SJSA1 (cell line): ENCODE measurements around the gene ITGA11. TPM values are rescaled to one million over a fixed set of nuclear protein-coding genes. Genes with fewer than 3 reads are reported as not detected.

Experiments
- DNase-seq, 2 experiments: peaks; one replicate each; pipeline ENCODE4 v3.0.0-alpha.2; 2015 to 2020; ENCODE audit warnings: low spot score in 2 of 2, low read depth in 1 of 2
- H3K27ac ChIP-seq: fragments of 250-450 bp; sonication (Bioruptor Pico); 2 replicates; pipeline ENCODE4 v1.5.1; 2020; ENCODE audit warnings: mild to moderate bottlenecking, moderate library complexity
- H3K27me3 ChIP-seq: fragments of 250-450 bp; sonication (Bioruptor Pico); replicated peaks from 2 replicates; pipeline ENCODE4 v1.5.1; 2020; ENCODE audit warnings: mild to moderate bottlenecking, moderate library complexity
- H3K36me3 ChIP-seq: fragments of 250-450 bp; sonication (Bioruptor Pico); 2 replicates; pipeline ENCODE4 v1.5.1; 2020; ENCODE audit warnings: mild to moderate bottlenecking
- H3K4me1 ChIP-seq: fragments of 250-450 bp; sonication (Bioruptor Pico); replicated peaks from 2 replicates; pipeline ENCODE4 v1.6.1; 2021; ENCODE audit warnings: mild to moderate bottlenecking
- H3K4me3 ChIP-seq: fragments of 250-450 bp; sonication (Bioruptor Pico); 2 replicates; pipeline ENCODE4 v1.5.1; 2020; ENCODE audit warnings: mild to moderate bottlenecking
- H3K9me3 ChIP-seq: fragments of 250-450 bp; sonication (Bioruptor Pico); replicated peaks from 2 replicates; pipeline ENCODE4 v1.5.1; 2020; ENCODE audit warnings: mild to moderate bottlenecking
- total RNA-seq: library from RNA; depleted of rRNA; stranded (reverse); fragments of >200 nt; shearing (Covaris generic); gene quantifications from 2 replicates; pipeline ENCODE4 v1.2.3, GENCODE V29; 2014

Gene ITGA11
- total RNA-seq, 1 experiment from 2014 or later: 0.34 TPM

- DNase-seq: no peak
- Histone ChIP-seq H3K27me3 (no peaks in the 10 kb centered on the region), H3K9me3 (no peaks in the 10 kb centered on the region), H3K4me3 (no peak overlapping the region), H3K4me1 (0 out of 2 replicates have a peak, but pooled peaks cover 4% of the 10 kb centered on the region), H3K27ac (no peak overlapping the region), H3K36me3 (0 out of 2 replicates have a peak, but pooled peaks cover 4% of the 10 kb centered on the region)
Measured at GRCh38 chr15:68301301-68301700, 130.7 kb downstream of the ITGA11 start.

GRCh38 chr15:68300115-68300940 is 131.6 kb downstream of the ITGA11 start:
- 0 out of 2 replicates have a peak, but pooled peaks cover 7% of the 10 kb centered on the region for H3K36me3 ChIP-seq
- H3K27me3 ChIP-seq: no peaks in the 10 kb centered on the region
- H3K27ac ChIP-seq: no peak overlapping the region
- H3K4me1 ChIP-seq: peaks cover 7% of the 10 kb centered on the region
- no peak for DNase-seq
- H3K4me3 ChIP-seq: no peak overlapping the region
- H3K9me3 ChIP-seq: no peaks in the 10 kb centered on the region

DNA sequence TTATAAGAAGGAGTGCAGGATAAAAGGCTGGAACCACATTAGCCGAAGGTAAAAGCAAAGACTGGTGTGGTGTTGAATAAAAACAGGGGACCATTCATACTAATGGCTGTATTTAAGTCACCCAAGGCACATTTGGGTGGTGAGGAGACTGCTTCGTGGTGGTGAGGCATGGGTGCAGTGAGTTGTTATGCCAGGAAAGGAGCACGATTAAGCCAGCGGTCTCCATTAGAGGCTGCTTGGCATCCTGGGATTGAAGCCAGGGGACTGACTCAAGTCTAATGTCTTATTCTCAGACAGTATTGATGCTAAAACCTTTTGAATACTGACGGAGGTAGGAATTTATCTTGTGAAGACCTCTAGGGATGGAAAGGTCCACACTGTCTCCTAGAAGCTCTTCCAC is 132.5 kb downstream of the ITGA11 start:
- Histone ChIP-seq H3K27ac (no peak overlapping the region), H3K27me3 (no peaks in the 10 kb centered on the region), H3K4me3 (no peak overlapping the region; the same call in 1 of the 2 replicates), H3K36me3 (0 out of 2 replicates have a peak, but pooled peaks cover 7% of the 10 kb centered on the region), H3K9me3 (no peaks in the 10 kb centered on the region), H3K4me1 (peaks cover 10% of the 10 kb centered on the region)
- DNase-seq: no peak

- no peaks in the 10 kb centered on the region for H3K9me3 ChIP-seq
- DNase-seq: peak in 1 of 2 experiments; percentile 42
- H3K4me1 ChIP-seq: peaks cover 10% of the 10 kb centered on the region
- no peaks in the 10 kb centered on the region for H3K27me3 ChIP-seq
- 0 out of 2 replicates have a peak, but pooled peaks cover 7% of the 10 kb centered on the region for H3K36me3 ChIP-seq
- H3K27ac ChIP-seq: no peak overlapping the region
- H3K4me3 ChIP-seq: peak overlapping the region; percentile 26
Measured at GRCh38 chr15:68298882-68299381, 133.0 kb downstream of the ITGA11 start.

GRCh38 chr15:68298336-68298735 is 133.6 kb downstream of the ITGA11 start:
- H3K27ac ChIP-seq: no peak overlapping the region
- no peak overlapping the region for H3K4me3 ChIP-seq
- peaks cover 10% of the 10 kb centered on the region for H3K4me1 ChIP-seq

DNA sequence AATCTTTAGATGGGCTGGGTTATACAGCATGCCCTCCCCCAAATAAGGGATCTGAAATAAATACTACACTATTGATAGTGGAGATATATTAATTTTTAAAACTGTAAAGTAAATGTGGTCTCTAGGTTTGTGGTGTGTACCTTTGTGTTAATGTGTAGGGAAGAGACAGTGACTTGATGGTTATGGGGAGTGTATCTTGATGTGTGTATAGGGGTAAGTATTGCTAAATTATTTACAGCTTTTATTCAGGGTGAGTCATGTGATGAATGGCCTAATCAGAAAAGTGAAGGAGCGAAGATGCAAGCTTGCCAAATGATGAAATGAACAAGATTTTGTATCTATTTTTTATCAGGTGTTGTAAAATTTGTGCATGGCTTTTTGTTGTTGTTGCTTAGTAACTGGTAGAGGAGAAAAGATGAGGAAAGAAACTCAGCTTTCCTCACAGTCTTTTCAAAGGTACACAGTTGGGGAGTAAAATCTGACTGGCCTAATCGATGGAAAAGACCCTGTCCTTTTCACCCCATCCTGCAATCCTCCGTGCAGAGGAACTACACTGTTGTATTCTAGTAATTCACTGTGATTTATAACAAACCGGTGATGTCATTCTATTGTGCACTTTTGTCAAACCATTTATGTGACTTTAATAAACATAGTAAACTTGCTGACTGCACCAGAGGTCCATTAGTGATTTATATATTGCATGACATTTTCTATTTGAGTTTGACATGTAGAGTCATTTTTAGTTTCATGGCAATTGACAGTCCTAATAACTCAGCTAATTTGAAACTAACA is 136.8 kb downstream of the ITGA11 start:
- H3K4me1 ChIP-seq: peaks cover 10% of the 10 kb centered on the region
- no peaks in the 10 kb centered on the region for H3K9me3 ChIP-seq
- peaks cover 36% of the 10 kb centered on the region for H3K36me3 ChIP-seq
- H3K4me3 ChIP-seq: no peak overlapping the region
- no peaks in the 10 kb centered on the region for H3K27me3 ChIP-seq
- H3K27ac ChIP-seq: no peak overlapping the region
- no peak for DNase-seq

More at GRCh38 chr15:68298336-68298735, 133.6 kb downstream of the ITGA11 start:
- DNase-seq: no peak
- no peaks in the 10 kb centered on the region for H3K27me3 ChIP-seq
- no peaks in the 10 kb centered on the region for H3K9me3 ChIP-seq
- peaks cover 7% of the 10 kb centered on the region; the same call in 1 of the 2 replicates for H3K36me3 ChIP-seq

DNA sequence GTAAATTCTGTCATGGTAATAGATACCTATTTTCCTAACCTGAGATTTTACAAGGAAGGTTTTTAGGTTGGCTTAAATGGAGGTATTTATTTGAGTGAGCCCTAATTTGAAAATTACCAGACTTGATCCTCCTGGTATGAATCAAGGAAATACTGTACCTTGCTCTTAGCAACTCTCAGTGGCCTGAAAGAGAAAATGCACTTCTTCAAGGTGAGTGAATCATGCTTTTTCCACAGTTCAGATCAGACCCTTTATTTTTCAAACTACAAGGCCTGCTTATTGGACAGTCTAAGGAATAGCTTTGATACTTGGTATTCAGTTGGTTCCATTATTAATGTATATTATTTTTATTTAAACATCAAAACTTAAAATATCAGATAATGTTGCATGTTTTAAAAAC is 139.0 kb downstream of the ITGA11 start:
- peaks cover 50% of the 10 kb centered on the region for H3K36me3 ChIP-seq
- no peak for DNase-seq

DNA sequence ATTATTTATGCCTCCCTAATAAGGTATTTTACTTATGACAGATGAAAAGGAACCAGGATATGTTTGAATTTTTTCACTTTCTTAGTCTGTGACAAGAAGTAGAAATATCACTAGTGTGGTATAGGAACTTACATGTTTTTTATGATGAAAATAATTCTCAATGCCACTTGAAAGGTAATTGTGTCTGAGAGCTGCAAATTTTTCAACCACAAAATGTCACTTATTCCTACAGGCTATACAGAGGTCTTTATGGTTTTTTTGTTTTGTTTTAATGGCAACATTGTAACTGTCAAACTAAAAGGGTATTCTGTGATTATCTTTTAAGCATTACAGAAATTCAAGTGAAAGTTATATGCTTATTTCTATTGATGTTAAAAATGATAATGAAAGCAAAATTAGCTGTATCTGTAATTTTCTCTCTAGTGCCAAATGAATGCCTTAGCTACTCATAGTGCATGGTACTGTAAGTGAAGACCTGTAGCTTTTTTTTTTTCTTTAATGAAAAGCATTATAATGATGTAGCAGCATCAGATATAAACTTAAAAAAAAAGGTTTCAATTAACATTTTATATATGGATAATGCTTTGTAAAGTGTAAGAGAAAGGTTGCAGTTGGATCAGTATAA is 139.7 kb downstream of the ITGA11 start:
- DNase-seq: no peak
- Histone ChIP-seq H3K4me3 (no peak overlapping the region), H3K9me3 (no peaks in the 10 kb centered on the region), H3K27me3 (no peaks in the 10 kb centered on the region), H3K4me1 (peaks cover 6% of the 10 kb centered on the region), H3K27ac (no peak overlapping the region), H3K36me3 (peaks cover 48% of the 10 kb centered on the region)

More for the DNA sequence above, 139.0 kb downstream of the ITGA11 start:
- Histone ChIP-seq H3K27ac (no peak overlapping the region), H3K4me1 (peaks cover 6% of the 10 kb centered on the region), H3K9me3 (no peaks in the 10 kb centered on the region), H3K27me3 (no peaks in the 10 kb centered on the region), H3K4me3 (no peak overlapping the region)

DNA sequence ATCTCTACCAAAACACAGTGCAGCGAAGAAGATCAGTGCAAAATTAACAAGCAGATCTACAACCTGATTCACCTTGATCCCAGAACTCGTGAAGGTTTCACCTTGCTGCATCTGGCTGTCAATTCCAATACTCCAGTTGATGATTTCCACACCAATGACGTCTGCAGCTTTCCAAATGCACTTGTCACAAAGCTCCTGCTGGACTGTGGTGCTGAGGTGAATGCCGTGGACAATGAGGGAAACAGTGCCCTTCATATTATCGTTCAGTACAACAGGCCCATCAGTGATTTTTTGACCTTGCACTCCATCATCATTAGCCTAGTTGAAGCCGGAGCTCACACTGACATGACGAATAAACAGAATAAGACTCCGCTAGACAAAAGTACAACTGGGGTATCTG is 141.2 kb downstream of the ITGA11 start:
- H3K4me3 ChIP-seq: no peak overlapping the region

GRCh38 chr15:68289621-68290352 is 142.2 kb downstream of the ITGA11 start:
- H3K27me3 ChIP-seq: no peaks in the 10 kb centered on the region
- H3K9me3 ChIP-seq: no peaks in the 10 kb centered on the region
- no peak overlapping the region for H3K27ac ChIP-seq
- no peak overlapping the region for H3K4me3 ChIP-seq
- H3K4me1 ChIP-seq: no peaks in the 10 kb centered on the region
- no peak for DNase-seq
- peaks cover 56% of the 10 kb centered on the region for H3K36me3 ChIP-seq

More for the DNA sequence above, 141.2 kb downstream of the ITGA11 start:
- Histone ChIP-seq H3K9me3 (no peaks in the 10 kb centered on the region), H3K27me3 (no peaks in the 10 kb centered on the region), H3K4me1 (peaks cover 6% of the 10 kb centered on the region), H3K27ac (no peak overlapping the region), H3K36me3 (peaks cover 54% of the 10 kb centered on the region)
- no peak for DNase-seq

DNA sequence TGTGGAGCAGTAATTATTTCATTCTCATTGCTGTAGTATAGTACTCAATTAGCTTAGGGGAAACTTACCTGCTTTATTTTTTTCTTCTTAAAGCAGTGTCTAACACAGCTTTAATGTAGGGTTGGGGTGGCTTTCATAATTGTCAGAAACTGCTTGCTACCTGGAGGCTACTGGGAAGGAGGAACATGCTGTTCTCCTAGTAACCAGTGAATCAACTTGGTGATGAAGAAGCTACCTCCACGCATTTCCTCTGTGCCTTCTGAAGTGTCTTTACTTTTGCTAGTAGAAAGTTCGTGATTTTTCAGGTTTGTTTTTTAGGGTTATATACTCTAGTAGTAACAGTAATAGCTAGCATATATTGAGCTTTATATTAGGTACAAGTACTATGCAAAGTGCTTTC is 142.9 kb downstream of the ITGA11 start:
- Histone ChIP-seq H3K27me3 (no peaks in the 10 kb centered on the region), H3K9me3 (no peaks in the 10 kb centered on the region), H3K4me3 (no peak overlapping the region), H3K4me1 (no peaks in the 10 kb centered on the region), H3K36me3 (peaks cover 61% of the 10 kb centered on the region), H3K27ac (no peak overlapping the region)
- no peak for DNase-seq

- Histone ChIP-seq H3K27me3 (no peaks in the 10 kb centered on the region), H3K9me3 (no peaks in the 10 kb centered on the region), H3K27ac (no peak overlapping the region), H3K36me3 (peaks cover 42% of the 10 kb centered on the region), H3K4me3 (no peak overlapping the region), H3K4me1 (peaks cover 11% of the 10 kb centered on the region)
- no peak for DNase-seq
Measured at GRCh38 chr15:68286256-68286655, 145.7 kb downstream of the ITGA11 start.
